H1 (cell line): ENCODE results near the gene TCERG1L. TPM values are rescaled to one million over a fixed set of nuclear protein-coding genes. Genes with fewer than 3 reads are reported as not detected.

ENCODE experiments used
- CTCF ChIA-PET: fragments of 300-600 bp; sonication (Branson Sonifier 250); formaldehyde crosslinking; loops from one replicate; lab custom pipeline; 2021; ENCODE audit not compliant: partially characterized antibody; lab: Charles Lee
- POLR2A ChIA-PET: fragments of 300-600 bp; sonication (Branson Sonifier 250); formaldehyde crosslinking; loops from one replicate; lab custom pipeline; 2021; ENCODE audit warnings: inconsistent platforms; ENCODE audit not compliant: partially characterized antibody; lab: Charles Lee
- DNase-seq, 2 experiments: peaks; one replicate each; pipeline versions ENCODE4 v3.0.0 to v3.0.0-alpha.2; 2010 to 2022; ENCODE audit warnings: low spot score in 2 of 2, low read depth in 1 of 2, mixed read lengths in 1 of 2
- FAIRE-seq: peaks from 2 replicates; lab custom pipeline; 2011; peaks lifted over from hg19 to GRCh38; lab: Jason Lieb, UNC
- H2AFZ ChIP-seq: 2 replicates; pipeline ENCODE4 v1.8.1; 2012; ENCODE audit warnings: low read length, inconsistent platforms
- H2AK5ac ChIP-seq: 2 replicates; pipeline ENCODE4 v1.6.1; 2013; ENCODE audit warnings: low read depth, low read length
- H2BK120ac ChIP-seq: replicated peaks from 2 replicates; pipeline ENCODE3; 2013; ENCODE audit warnings: low read depth, low read length, inconsistent platforms
- H2BK12ac ChIP-seq: 2 replicates; pipeline ENCODE4 v1.6.1; 2013; ENCODE audit warnings: low read depth, low read length
- H2BK15ac ChIP-seq: 2 replicates; pipeline ENCODE4 v1.6.1; 2013; ENCODE audit warnings: low read length
- H2BK20ac ChIP-seq: 2 replicates; pipeline ENCODE4 v1.6.1; 2013; ENCODE audit warnings: low read length
- H2BK5ac ChIP-seq: 2 replicates; pipeline ENCODE4 v1.6.1; 2013; ENCODE audit warnings: low read depth, low read length
- H3K14ac ChIP-seq: 2 replicates; pipeline ENCODE4 v1.6.1; 2013; ENCODE audit warnings: inconsistent platforms; ENCODE audit not compliant: insufficient read length
- H3K18ac ChIP-seq: 2 replicates; pipeline ENCODE4 v1.6.1; 2013; ENCODE audit warnings: low read length; ENCODE audit errors: extremely low read depth
- H3K23ac ChIP-seq: 2 replicates; pipeline ENCODE4 v1.6.1; 2013; ENCODE audit warnings: inconsistent platforms; ENCODE audit not compliant: insufficient read length
- H3K23me2 ChIP-seq: 2 replicates; pipeline ENCODE4 v1.6.1; 2013; ENCODE audit warnings: low read depth, low read length
- H3K27ac ChIP-seq: 2 replicates; pipeline ENCODE4 v1.6.1; 2011; ENCODE audit warnings: low read depth, low read length, inconsistent platforms
- H3K27me3 ChIP-seq, 4 experiments: replicated peaks in 1 of 4; 1 replicate in 1 of 4; 2 replicates in 3 of 4; pipeline versions ENCODE4 v1.6.1 to v1.8.1; 2011 to 2013; ENCODE audit warnings: low read length in 3 of 4, mild to moderate bottlenecking in 3 of 4, inconsistent platforms in 2 of 4, mixed read lengths in 2 of 4, moderate library complexity in 1 of 4; ENCODE audit not compliant: control insufficient read depth in 3 of 4, insufficient read depth in 3 of 4; ENCODE audit errors: extremely low read depth in 1 of 4
- H3K36me3 ChIP-seq, 4 experiments: 2 replicates each; pipeline versions ENCODE4 v1.6.1 to v1.8.1; 2011 to 2013; ENCODE audit warnings: mild to moderate bottlenecking in 4 of 4, low read length in 3 of 4, moderate library complexity in 2 of 4, control low read depth in 1 of 4, inconsistent platforms in 1 of 4; ENCODE audit not compliant: insufficient read depth in 4 of 4, control insufficient read depth in 2 of 4
- H3K4ac ChIP-seq: replicated peaks from 2 replicates; pipeline ENCODE3; 2013; ENCODE audit warnings: low read length, low read depth, mixed read lengths, inconsistent platforms; ENCODE audit not compliant: insufficient read length
- H3K4me1 ChIP-seq, 4 experiments: replicated peaks in 1 of 4; 1 replicate in 1 of 4; 2 replicates in 3 of 4; pipeline versions ENCODE4 v1.6.1 to v1.8.1; 2011 to 2013; ENCODE audit warnings: low read length in 3 of 4, inconsistent platforms in 2 of 4, mixed read lengths in 1 of 4; ENCODE audit not compliant: insufficient read depth in 4 of 4, control insufficient read depth in 3 of 4
- H3K4me2 ChIP-seq, 2 experiments: 2 replicates each; pipeline versions ENCODE4 v1.6.1 to v1.8.1; 2011 to 2013; ENCODE audit warnings: low read depth in 2 of 2, low read length in 2 of 2, control low read depth in 1 of 2, inconsistent platforms in 1 of 2, mild to moderate bottlenecking in 1 of 2; ENCODE audit not compliant: insufficient read depth in 1 of 2
- H3K4me3 ChIP-seq, 4 experiments: fragments of 200-600, 300-600 bp in 1 of 4; sonication (generic), shearing (Covaris generic), sonication (Bioruptor Twin) in 1 of 4; 2 replicates each; pipeline versions ENCODE4 v1.5.1 to v1.8.1; 2011 to 2016; ENCODE audit warnings: low read length in 4 of 4, low read depth in 3 of 4, control low read depth in 2 of 4, inconsistent platforms in 2 of 4, mild to moderate bottlenecking in 2 of 4, mixed read lengths in 1 of 4, moderate library complexity in 1 of 4; ENCODE audit not compliant: insufficient read depth in 2 of 4; ENCODE audit errors: extremely low read depth in 1 of 4
- H3K56ac ChIP-seq: replicated peaks from 2 replicates; pipeline ENCODE3; 2013; ENCODE audit warnings: low read depth, mild to moderate bottlenecking, mixed read lengths, low read length, inconsistent platforms; ENCODE audit not compliant: insufficient read length
- H3K79me1 ChIP-seq: 2 replicates; pipeline ENCODE4 v1.6.1; 2013; ENCODE audit warnings: low read depth, low read length, control low read depth
- H3K79me2 ChIP-seq, 2 experiments: 2 replicates each; pipeline versions ENCODE4 v1.6.1 to v1.8.1; 2012 to 2013; ENCODE audit warnings: low read length in 2 of 2, mild to moderate bottlenecking in 2 of 2, inconsistent platforms in 1 of 2; ENCODE audit not compliant: insufficient read depth in 2 of 2, control insufficient read depth in 1 of 2
- H3K9ac ChIP-seq, 4 experiments: replicated peaks in 1 of 4; 1 replicate in 1 of 4; 2 replicates in 3 of 4; pipeline versions ENCODE4 v1.6.1 to v1.8.1; 2011 to 2013; ENCODE audit warnings: low read depth in 3 of 4, low read length in 3 of 4, control low read depth in 2 of 4, mild to moderate bottlenecking in 2 of 4, moderate library complexity in 2 of 4, inconsistent platforms in 1 of 4; ENCODE audit errors: extremely low read depth in 1 of 4
- H3K9me3 ChIP-seq, 2 experiments: 2 replicates each; pipeline versions ENCODE4 v1.6.1 to v1.8.1; 2012 to 2013; ENCODE audit warnings: mild to moderate bottlenecking in 2 of 2, moderate library complexity in 2 of 2, control low read depth in 1 of 2, inconsistent platforms in 1 of 2, low read depth in 1 of 2, low read length in 1 of 2, mixed read lengths in 1 of 2; ENCODE audit not compliant: insufficient read depth in 2 of 2
- H4K20me1 ChIP-seq, 2 experiments: replicated peaks in 1 of 2; 2 replicates each; pipeline versions ENCODE3 to v1.8.1; 2011 to 2013; ENCODE audit warnings: inconsistent platforms in 2 of 2, low read length in 2 of 2, mild to moderate bottlenecking in 1 of 2; ENCODE audit not compliant: insufficient read depth in 2 of 2, control insufficient read depth in 1 of 2
- H4K5ac ChIP-seq: 2 replicates; pipeline ENCODE4 v1.6.1; 2013; ENCODE audit warnings: low read length, low read depth, mixed read lengths, inconsistent platforms; ENCODE audit not compliant: insufficient read length
- H4K8ac ChIP-seq: 2 replicates; pipeline ENCODE4 v1.8.0; 2013; ENCODE audit warnings: mild to moderate bottlenecking, moderate library complexity, low read length, inconsistent platforms; ENCODE audit not compliant: insufficient read depth; ENCODE audit errors: extremely low read depth
- H4K91ac ChIP-seq: replicated peaks from 2 replicates; pipeline ENCODE3; 2013; ENCODE audit warnings: low read length, mixed read lengths, inconsistent platforms; ENCODE audit not compliant: insufficient read length
- WGBS, 2 experiments: shearing (Covaris generic) in 1 of 2; methylation state at CpG; one replicate each; pipeline versions ENCODE4 v1.1.6 to v1.1.7; 2013 to 2015; ENCODE audit warnings: low lambda C conversion rate in 2 of 2, mixed read lengths in 2 of 2, inconsistent platforms in 1 of 2, low coverage in 1 of 2, missing lambda C conversion rate in 1 of 2; ENCODE audit not compliant: insufficient replicate concordance in 2 of 2, insufficient coverage in 1 of 2, insufficient read length in 1 of 2; ENCODE audit errors: extremely low coverage in 1 of 2, missing lambda C conversion rate in 1 of 2; 5-methylcytosine and 5-hydroxymethylcytosine counted together
- polyA plus RNA-seq, 7 experiments: library from polyadenylated mRNA; depleted of rRNA in 3 of 7; stranded (reverse) in 5 of 7; unstranded in 2 of 7; fragments of >200 nt in 5 of 7; fragments of 200-250 nt in 2 of 7; gene quantifications; 1 replicate in 5 of 7; 2 replicates in 1 of 7; 4 replicates in 1 of 7; pipeline versions ENCODE4 v1.2.1 to v1.2.3, GENCODE V29; 2011 to 2013; ENCODE audit warnings: missing spikeins in 2 of 7, mixed read lengths in 2 of 7
- total RNA-seq: library from RNA; stranded (reverse); fragmentation: NEBNext Ultra II Directional; extraction: Animal tissue kit (Norgen Biotek cat#: 25700); gene quantifications from 2 replicates; pipeline ENCODE4 v1.2.1, GENCODE V29; 2021

TCERG1L gene
- total and polyA plus RNA-seq, 2 of the 8 experiments (the other 6 are each of a cell fraction or from before 2014, with no cell fraction given), result 3.9 to 6.9 TPM

- Histone ChIP-seq H3K14ac (no peak overlapping the region), H4K20me1 (no peaks in the 10 kb centered on the region), H3K27me3 (no peaks in the 10 kb centered on the region), H2BK12ac (0 out of 2 replicates have a peak overlapping the region, but pooled peaks have one; percentile 5), H3K79me2 (no peaks in the 10 kb centered on the region), H3K4me3 (no peak overlapping the region), H2AK5ac (no peak overlapping the region), H3K4me1 (peaks cover 0 to 8% (median 2%) of the 10 kb centered on the region in 4 experiments; a peak in 5 of 7 replicates), H4K8ac (no peak overlapping the region), H2BK15ac (no peak overlapping the region), H3K23me2 (no peaks in the 10 kb centered on the region), H3K9ac (no peak overlapping the region), H2BK5ac (no peak overlapping the region), H3K56ac (no peak overlapping the region), H3K18ac (no peak overlapping the region), H4K5ac (no peak overlapping the region), H3K9me3 (no peaks in the 10 kb centered on the region), H3K4ac (no peak overlapping the region), H4K91ac (no peak overlapping the region), H3K79me1 (no peaks in the 10 kb centered on the region), H2BK120ac (no peak overlapping the region), H3K27ac (no peak overlapping the region), H3K4me2 (no peak overlapping the region), H3K36me3 (peaks cover 0 to 2% (median 0%) of the 10 kb centered on the region in 4 experiments; a peak in 1 of 8 replicates), H2BK20ac (no peak overlapping the region), H2AFZ (no peak overlapping the region), H3K23ac (no peak overlapping the region)
- ChIA-PET CTCF (interaction anchor here (0.6 to 1.1 kb wide), 3 partner anchors 9 to 608 kb away, joined by 3 read pairs; no protein-coding TSS in a partner anchor), POLR2A (no interaction called here)
- no peak for DNase-seq
- FAIRE-seq, result no peak
- WGBS, 2 experiments, result 78% methylated on average over 8 of the region's 8 CpGs; no CpG with 5 or more reads in 1 of the 2 experiments
Measured at GRCh38 chr10:131132681-131133080, 178.8 kb downstream of the TCERG1L start.
